MM.1S (cell line): ENCODE measurements around the gene GSKIP.

Experiments
- EZH2 ChIP-seq: fragments of 300-600 bp; sonication (generic); optimal IDR thresholded peaks from 2 replicates; pipeline ENCODE3; 2017; ENCODE audit warnings: low read depth, mild to moderate bottlenecking, antibody characterized with exemption, low read length, mixed read lengths
- EZH2phosphoT487 ChIP-seq: fragments of 300-600 bp; sonication (generic); IDR thresholded peaks from 2 replicates; pipeline ENCODE4 v1.6.1; 2018; ENCODE audit warnings: antibody characterized with exemption, low read length
- TF ChIP-seq, protein P1 (sequence below): fragments of 300-600 bp; sonication (generic); IDR thresholded peaks from 2 replicates; pipeline ENCODE4 v1.5.1; 2016; ENCODE audit warnings: antibody characterized with exemption, low read length, mixed read lengths

DNA sequence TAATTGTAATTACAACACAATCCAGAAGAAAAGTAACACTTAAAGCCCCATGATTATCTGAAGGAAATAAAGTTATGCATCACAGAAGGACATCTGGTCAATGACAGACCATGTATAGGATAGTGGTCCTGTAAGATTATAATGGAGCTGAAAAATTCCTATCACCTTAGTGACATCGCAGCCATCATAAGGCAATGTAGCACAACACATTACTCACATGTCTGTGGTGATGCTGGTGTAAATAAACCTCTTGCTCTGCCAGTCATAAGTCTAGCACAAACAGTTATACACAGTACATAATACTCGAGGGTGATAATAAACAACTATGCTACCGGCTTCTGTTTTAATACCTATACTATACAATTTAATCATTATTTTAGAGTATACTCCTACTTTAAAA is 11.3 kb upstream of the GSKIP start:
- TF ChIP-seq, protein P1, sequence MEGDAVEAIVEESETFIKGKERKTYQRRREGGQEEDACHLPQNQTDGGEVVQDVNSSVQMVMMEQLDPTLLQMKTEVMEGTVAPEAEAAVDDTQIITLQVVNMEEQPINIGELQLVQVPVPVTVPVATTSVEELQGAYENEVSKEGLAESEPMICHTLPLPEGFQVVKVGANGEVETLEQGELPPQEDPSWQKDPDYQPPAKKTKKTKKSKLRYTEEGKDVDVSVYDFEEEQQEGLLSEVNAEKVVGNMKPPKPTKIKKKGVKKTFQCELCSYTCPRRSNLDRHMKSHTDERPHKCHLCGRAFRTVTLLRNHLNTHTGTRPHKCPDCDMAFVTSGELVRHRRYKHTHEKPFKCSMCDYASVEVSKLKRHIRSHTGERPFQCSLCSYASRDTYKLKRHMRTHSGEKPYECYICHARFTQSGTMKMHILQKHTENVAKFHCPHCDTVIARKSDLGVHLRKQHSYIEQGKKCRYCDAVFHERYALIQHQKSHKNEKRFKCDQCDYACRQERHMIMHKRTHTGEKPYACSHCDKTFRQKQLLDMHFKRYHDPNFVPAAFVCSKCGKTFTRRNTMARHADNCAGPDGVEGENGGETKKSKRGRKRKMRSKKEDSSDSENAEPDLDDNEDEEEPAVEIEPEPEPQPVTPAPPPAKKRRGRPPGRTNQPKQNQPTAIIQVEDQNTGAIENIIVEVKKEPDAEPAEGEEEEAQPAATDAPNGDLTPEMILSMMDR, result no peak
- no peak for TF ChIP-seq EZH2
- no peak for TF ChIP-seq EZH2phosphoT487
